HG03571 (cell line): ENCODE measurements around the gene EPS8L2.
"Not testable (repeated sequence)": the region's sequence is repeated elsewhere in the genome, so short reads cannot be mapped to it uniquely, and the experiment has no call there.

ENCODE experiments used
- ATAC-seq: cut with Tn5 transposase; IDR thresholded peaks from one replicate; pipeline ENCODE4 v1.9.1; 2021; ENCODE audit not compliant: unreplicated experiment

EPS8L2 gene

DNA sequence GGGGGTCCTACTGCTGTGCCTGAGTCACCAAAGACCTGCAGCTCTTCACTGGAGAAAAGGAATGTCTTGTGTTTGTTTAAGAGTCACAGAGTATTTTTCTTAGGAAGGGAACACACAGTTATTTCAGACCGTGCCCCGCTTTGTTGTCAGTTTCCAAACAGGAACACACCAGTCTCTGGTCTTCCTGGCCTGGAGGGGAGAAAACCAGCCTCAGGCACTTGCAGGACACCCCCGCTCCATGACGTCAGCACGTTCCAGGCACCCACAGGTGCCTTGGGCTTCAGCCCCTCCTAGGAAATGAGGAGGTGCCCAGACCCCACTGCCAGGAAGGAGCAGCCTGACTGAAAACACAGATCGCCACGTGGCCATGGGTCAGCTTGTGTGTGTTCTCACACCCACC, 16.4 kb upstream of the EPS8L2 start:
- ATAC-seq: no peak

DNA sequence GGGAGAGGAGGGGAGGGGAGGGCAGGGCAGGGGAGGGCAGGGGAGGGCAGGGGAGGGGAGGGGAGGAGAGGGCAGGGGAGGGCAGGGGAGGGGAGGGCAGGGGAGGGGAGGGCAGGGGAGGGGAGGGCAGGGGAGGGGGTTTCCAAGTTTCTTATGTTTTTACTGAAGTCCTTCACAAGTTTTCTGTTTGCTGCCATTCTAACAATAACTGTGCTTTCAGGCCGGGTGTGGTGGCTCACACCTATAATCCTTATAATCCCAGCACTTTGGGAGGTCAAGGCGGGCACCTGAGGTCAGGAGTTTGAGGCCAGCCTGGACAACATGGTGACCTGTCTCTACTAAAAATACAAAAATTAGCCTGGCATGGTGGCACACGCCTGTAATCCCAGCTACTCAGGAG, 15.8 kb upstream of the EPS8L2 start:
- ATAC-seq: not testable (repeated sequence)

DNA sequence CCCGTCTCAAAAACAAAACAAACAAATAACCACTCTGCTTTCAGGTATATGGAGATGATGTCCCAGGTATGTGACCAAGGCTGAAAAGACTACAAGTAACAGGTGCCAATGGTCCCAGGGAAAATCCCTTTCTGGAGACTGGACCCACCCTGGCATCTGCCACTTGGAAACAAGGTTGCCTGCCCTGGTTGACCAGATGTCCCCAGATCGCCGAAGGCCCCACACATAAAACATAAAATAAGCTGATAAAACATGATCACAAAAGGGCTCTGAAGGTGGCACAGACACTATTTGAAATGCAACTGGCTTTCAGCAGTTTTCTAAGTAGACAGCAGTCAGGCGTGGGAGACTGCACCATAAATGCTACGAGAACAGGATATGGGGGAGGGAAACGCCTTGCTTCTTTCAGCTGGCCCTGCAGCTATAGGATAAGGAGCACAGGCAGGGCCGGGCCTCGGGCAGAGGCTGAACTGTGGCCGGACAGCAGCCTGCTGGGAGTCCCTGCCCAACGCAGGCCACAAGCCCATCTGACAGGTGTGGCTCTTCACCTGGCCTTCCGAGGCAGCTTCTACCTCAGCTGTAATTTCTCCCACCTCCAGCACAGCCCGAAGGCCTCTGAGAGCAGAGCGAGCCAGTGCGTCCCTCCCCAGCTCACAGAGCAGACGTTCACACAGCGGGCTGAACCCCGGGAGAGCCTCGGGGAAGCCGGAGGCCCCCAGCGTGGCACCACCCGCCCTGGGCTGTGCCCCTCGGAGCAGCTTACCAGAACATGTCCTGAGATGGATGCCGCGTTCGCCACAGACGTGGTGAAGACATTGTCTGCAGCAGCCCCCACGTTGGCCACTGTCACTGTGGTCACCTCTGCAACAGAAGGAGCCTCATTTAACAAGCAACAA, 15.0 kb upstream of the EPS8L2 start:
- no peak for ATAC-seq

DNA sequence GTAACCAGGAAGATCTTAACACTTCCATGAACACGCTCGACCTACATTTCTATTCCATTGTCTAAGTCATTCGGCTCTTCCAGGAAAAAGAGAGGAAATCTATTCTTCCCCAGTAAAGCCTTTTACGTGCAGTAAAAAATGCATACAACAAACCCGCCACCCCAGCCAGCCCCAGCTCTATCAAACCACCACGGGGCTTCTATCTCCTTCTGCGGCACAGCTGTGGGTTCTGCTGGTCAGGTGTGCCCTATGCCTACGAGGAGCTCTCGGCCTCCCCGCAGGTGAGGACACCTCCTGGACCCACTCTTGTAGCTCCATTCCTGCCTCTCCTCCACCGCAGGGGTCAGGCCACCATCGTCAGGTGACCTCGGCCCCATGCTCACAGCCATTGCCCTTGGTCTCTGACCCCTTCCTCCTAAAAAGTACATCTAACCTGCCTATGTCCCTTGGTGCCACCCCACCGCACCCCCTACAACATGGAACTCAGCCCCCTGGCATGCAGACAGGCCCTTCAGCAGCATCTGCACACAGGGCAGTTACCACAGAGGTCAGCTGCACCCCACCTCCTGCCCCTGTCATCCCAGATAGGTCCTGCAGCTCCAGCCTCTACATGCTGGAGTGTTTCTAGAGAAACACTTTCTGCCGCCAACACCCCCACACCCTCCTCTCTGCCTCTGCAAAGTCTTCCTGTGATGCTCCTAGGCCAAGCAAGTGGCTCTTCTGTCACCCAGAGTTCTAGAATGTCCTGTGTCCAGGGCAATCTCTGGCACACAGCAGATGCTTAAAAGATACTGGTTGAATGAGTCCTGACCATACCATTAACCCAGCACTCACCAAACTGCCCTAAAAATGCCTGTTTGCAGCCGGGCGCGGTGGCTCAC, 14.1 kb upstream of the EPS8L2 start:
- no peak for ATAC-seq

DNA sequence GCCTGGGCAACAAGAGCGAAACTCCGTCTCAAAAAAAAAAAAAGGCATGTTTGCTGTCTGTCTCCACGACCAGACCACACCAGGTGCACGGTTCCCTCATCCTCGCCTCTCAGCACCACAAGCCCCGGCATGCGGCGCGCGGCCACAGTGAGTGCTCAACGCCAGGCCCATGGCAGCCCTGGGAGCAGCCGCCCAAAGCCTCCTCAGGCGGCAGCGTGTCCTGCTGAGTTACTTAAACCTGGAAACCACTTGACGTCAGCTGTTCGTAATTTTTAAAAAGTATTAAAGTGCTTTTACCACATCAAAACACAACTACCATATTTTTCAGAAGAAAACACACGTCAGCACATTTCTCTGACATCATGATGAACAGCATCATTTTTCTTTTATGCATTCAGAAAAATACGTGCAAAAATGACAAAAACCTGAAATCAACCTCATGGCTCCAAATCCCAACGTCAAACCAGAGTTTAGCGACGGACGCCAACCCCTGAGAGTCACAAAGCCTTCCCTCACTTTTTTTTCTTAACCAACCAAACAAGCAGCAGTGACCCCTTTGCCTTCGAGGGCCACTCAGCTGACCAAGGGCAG, 13.1 kb upstream of the EPS8L2 start:
- ATAC-seq: no peak

DNA sequence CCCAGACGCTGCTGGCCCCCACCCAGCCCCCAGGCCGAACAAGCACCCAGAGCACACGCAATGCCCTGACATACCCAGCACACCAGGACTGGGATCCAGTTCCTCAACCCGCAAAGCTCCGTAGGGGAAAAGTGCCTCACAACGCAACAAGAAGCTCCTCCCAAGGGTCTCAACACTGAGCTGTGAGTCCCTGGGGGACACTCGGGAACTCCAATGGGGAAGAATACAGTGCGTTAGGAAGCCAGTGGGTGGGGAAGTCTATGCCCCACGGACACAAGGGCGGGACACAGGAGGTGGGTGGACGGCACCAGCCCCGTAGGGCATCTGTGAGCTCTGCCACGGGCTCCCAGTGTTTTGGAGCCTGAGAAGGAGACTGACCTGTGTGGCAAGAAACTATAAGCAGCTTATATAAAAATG, 12.6 kb upstream of the EPS8L2 start:
- ATAC-seq: no peak

DNA sequence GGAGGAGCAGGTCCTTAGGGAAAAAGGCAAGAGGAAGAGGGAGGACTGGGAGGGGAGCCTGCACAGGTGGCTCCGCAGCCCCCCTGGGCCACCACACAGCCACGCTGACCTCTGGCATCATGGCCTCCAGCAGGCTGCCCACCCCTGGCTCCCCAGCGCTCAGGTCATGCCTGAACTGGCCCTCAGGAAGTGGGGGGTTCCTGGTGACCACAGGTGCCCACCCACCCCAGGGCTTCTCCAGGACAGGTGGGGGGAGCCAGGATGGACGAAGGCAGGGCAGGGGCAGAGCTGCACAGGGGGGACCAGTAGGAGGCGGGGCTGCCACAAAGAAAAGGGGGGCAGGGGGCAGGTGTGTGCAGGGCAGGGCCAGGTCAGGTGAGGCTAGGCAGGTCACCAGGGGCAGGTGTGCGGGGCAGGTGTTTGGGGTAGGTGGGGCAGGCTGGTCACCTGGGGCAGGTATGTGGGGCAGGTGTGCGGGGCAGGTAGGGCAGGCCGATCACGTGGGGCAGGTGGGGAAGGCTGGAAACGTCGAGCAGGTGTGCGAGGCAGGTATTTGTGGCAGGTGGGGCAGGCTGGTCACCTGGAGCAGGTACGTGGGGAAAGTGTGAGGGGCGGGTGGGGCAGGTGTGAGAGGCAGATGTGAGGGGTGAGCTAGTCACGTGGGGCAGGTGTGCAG, 12.0 kb upstream of the EPS8L2 start:
- no peak for ATAC-seq

DNA sequence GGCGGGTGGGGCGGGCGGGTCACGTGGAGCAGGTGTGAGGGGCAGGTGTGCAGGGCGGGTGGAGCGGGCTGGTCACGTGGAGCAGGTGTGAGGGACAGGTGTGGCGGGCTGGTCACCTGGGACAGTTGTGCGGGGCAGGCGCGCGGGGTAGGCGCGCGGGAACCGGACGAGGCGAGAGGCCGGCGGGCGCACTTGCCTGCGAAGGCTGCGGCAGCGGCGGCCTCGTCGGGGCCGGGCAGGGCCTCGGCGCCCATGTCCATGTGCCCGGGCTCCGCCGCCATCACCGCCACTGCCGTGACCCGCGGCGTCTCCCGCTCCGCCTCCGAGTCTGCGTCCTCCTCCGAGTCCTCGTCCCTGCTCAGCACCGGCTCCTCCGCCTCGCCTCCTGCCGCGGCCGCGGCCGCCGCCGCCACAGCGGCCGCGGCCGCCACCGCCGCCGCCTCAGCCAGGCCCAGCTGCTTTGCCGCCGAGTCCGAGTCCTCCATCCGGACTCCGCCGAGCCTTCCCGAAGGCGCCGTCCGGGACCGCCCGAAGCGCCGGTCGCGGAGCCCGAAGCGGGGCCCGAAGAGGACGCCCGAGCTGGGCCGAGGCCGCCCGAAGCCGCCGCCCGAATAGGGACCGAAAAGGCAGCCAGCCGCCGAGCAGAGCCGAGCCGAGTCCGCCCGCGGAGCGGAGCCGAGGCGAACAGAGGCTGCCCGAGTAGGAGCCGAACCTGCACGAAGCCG, 11.3 kb upstream of the EPS8L2 start, which contains the start of gene DEAF1:
Gene DEAF1 (minus strand): TSS at position 660 of the 725 bp plus-strand sequence. CDS start 175 bp downstream, at position 485.
- peak; percentile 76 for ATAC-seq

DNA sequence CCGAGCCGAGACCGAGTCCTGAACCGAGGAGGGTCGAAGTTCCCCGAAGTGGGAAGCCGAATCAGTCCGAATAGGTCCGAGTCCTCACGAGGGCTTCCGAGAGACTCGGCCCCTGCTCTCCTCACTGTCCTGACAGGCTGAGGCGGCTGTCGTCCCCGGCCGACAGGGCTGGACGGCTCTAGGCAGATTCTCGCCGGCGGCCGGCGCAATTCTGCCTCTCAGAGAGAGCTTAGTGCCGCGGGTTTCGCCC, 10.8 kb upstream of the EPS8L2 start:
- ATAC-seq: no peak

DNA sequence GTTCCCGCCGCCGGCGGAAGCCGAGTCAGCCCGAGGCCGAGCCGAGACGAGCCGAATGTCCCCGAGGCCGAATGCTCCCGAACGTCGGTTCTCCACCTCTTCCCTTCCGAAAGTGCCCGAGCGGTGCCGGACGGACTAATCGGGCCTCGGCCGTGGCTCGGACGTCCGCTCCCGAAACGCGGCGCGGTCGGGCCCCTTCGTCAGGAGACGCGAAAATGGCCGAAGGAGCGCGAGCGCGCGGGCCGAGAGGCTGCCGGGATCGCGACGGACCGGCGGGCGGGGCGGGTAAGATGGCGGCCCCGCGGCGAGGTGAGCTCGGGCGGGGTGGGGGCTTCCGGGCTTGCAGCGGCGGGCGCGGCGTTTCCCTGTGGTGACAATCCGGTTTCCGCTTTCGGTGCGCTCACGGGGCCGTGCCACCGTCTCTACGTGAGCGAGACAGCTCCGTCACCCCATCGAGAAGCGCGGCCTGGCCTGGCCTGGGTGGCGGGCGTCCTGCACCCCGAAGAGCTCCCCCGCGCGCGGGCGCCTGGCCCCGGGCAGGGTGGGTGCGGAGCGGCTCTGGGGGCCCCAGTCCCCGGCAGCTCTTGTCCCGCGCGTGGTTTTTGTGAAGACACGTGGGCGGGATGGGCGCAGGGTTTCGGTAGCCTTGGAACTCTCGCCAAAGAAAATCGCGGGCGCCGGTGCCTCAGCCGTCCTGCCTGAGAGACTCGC, 10.3 kb upstream of the EPS8L2 start, which contains the start of gene TMEM80:
Gene TMEM80 (plus strand): TSS at position 279 of the 711 bp plus-strand sequence. CDS start 12 bp downstream, at position 291.
- peak; percentile 70 for ATAC-seq

DNA sequence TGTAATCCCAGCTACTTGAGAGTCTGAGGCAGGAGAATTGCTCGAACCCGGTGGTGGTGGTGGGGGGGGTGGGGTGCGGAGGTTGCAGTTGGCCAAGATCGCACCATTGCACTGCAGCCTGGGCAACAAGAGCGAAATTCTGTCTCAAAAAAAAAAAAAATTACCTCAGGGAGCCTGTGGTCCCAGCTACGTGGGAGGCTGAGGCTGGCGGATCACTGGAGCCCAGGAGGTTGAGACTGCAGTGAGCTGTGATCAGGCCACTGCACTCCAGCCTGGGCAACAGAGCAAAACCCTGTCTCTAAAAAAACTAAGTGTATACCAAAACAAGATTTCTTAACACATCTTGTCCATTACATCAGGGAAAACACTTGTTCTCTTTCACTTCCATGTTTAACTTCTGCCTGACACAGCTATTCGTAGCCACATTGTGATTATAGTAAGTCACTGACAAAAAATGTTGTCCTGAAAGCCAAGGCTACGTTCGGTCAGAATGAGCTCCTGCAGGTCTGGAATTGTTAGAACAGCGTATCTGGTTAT, 9.0 kb upstream of the EPS8L2 start:
- ATAC-seq: no peak

DNA sequence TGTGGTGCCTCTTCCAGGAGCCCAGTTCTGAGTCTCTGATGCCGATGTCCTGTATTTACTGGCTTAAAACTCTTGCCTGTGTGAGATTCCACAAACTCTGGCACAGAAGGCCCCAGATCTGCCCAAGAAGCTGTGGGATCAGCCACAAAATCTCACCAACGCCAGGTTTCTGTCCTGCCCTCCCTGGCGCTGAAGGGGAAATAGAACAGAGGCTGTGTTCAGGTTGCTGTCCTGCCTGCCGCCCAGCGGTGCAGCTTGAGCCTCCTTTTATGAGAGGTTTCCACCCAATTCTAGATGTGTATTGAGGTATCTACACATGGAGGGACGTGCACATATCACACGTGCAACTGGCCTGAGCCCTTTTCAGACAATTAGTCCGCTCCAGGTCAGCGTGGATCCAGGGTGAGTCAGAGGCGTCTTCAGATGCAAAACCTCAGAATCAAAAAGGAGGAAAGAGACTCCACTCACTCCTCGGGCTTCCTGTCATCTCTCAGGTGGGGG, 8.2 kb upstream of the EPS8L2 start:
- no peak for ATAC-seq

DNA sequence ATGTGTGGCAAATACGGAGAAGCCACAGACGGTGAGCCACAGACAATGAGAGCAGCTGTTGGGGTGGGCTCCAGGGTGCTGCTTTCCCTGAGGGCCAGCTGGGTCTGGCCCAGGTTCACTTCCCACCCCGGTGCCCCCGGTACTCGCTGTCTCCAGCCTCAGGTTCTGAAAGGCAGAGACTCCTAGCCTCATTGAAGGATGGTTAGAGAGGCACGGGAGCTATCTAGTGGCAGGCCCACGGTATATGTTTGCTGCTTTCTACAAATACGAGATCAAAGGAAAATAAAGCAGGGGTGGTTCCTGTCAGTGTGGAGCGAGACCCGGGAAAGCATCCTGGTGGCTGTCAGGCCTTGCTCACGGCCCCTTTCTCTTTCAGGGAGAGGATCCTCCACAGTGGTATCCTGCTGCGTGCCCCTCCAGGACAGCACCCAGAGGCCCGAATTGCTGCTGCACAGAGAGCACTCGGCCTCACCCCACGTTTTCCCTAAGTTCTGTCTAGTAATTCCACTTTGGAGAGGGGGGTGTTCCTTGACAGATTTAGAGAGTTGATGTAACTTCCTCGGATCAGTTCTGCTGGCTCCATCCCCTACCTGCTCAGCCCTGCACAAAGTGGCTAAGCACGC, 7.4 kb upstream of the EPS8L2 start:
- no peak for ATAC-seq

DNA sequence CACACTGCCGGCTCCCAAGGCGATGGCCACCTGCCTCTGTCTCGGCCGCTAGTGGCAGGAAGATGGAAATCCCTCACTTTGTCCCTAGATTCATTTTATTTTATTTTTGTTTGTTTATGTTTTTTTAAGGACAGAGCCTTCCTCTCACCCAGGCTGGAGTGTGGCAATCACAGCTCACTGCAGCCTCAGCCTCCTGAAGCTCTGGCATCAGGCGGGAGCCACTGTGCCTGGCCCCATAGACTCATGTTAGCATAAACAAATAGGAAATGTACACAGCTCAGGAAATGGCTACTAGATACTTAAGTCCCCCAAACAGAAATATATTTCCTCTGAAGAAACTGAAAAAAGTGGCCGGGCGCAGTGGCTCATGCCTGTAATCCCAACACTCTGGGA, 6.9 kb upstream of the EPS8L2 start:
- no peak for ATAC-seq

DNA sequence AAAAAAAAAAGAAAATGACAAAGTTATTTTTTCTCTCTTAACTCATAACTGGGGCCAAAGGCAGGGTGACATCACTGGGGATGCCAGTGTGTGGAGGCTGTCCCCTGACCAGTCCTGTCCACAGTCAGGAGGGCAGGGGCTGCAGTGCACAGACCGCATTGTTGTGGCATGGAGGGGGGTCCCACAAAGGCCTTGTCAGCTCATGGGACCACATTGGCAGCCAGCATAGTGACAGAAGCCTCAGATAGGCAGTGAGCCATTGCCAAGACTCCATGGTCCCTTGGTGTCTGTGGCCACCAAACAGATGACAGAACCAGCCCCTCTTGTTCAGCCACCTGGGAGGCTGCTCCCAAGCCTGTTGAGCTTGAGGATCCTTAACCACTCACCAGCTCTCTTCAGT, 6.3 kb upstream of the EPS8L2 start:
- no peak for ATAC-seq

DNA sequence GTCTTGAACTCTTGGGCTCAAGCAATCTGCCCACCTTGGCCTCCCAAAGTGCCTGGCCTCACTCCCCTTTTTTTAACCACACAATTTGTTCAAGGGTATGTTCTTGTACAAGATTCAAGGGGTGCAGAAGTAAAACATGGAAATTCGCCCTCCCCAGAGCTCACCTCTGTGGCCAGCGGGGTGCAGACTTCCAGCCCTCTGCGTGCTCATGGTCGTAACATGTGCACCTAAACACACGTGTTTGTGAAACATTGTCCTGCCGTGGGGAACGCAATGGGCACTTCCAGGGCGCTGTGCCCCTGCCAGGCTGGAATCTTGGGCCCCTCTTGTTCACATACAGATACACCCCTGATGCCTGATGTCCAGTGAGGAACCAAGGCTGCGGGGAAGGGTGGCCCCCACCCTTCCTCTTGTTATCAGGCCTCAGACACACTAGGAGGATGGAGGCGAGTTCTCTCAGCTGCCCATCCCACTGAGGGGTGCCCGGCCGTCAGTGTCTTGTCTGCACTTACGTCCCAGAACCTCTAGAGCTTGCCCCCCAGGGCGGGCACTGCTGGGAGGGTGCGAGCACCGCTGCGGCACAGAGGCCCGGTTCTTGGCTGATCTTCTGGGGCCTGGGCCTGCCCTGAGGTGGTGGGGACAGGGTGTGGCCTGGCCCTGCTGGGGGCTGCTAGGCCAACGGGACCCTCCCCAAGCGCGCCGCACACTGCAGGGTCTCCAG, 4.1 kb upstream of the EPS8L2 start:
- ATAC-seq: no peak

DNA sequence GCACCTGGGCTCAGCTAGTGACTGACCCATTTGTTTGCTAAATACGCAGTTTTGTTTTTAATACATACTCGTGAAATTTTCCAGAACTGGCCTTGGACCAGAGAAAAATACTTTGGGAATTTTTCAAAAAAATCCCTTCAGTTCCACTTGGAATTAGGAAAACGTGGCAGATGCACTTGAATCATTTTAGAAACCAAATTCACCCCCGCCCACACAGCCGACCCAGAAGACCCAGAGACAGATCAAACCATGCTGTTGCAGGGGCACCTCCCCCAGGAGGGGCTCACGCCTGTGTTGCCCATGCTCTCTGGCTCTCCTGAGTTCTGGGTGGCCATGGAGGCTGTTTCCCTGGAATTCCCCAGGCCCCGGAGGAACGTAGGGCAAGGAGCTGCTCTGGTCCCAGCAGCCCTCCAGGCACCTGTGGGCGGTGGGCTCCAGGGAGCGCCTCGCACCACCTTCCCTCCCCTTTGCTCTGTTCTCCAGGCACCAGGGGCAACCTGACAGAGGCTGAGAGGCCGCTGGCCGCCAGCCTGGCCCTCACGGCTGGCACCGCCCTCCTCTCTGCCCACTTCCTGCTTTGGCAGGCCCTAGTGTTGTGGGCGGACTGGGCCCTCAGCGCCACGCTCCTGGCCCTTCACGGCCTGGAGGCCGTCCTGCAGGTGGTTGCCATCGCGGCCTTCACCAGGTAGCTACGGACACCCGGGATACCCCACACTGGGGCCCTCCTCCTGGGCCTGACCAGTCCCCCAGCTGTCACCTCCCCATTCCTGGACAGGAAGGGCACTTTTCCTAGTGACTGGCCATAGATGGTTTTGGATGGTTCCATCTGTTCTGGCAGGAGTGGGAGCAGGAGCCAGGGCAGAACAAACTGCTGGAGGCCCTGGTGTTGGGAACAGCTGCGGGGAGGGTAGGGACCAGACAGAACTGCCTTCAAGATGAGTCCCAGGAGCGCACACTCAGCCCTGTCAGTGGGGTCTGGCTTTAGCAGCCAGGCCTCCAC, 3.3 kb upstream of the EPS8L2 start:
- no peak for ATAC-seq
